ENCODE results near the gene CCDC187. TPM values are rescaled to one million over a fixed set of nuclear protein-coding genes. Genes with fewer than 3 reads are reported as not detected.

The CCDC187 gene
- total RNA-seq, 2 donors from 2014 or later, result 1.2 TPM; not detected in 1

GRCh38 chr9:136304456-136304855 is 562 bp upstream of the CCDC187 start:
- H3K9me3 ChIP-seq, result no peaks in the 10 kb centered on the region
- intact Hi-C loops (cut with DNase I), result no loop called here
- no peak overlapping the region for H3K27ac ChIP-seq
- H3K36me3 ChIP-seq, result no peaks in the 10 kb centered on the region
- no peaks in the 10 kb centered on the region for H3K27me3 ChIP-seq (replicated peaks; ENCODE audit: insufficient read depth)
- no peak for DNase-seq (ENCODE audit: low spot score)
- no peak for TF ChIP-seq POLR2A (IDR thresholded peaks at IDR 0.05)
- no peak overlapping the region for H3K4me3 ChIP-seq
- 90% methylated on average over 10 of the region's 10 CpGs for WGBS
- no peaks in the 10 kb centered on the region for H3K4me1 ChIP-seq (replicated peaks)

GRCh38 chr9:136303066-136303824 is 649 bp downstream of the CCDC187 start:
- no peaks in the 10 kb centered on the region for H3K4me1 ChIP-seq (replicated peaks)
- H3K36me3 ChIP-seq, result no peaks in the 10 kb centered on the region
- H3K27ac ChIP-seq, result no peak overlapping the region
- 75% methylated on average over 28 of the region's 34 CpGs for WGBS
- H3K9me3 ChIP-seq, result no peaks in the 10 kb centered on the region
- TF ChIP-seq CTCF (IDR thresholded peaks at IDR 0.05) (no peak), POLR2A (IDR thresholded peaks at IDR 0.05) (no peak), POLR2AphosphoS5 (IDR thresholded peaks at IDR 0.05) (no peak)
- no peaks in the 10 kb centered on the region for H3K27me3 ChIP-seq (replicated peaks; ENCODE audit: insufficient read depth)
- intact Hi-C loops (cut with DNase I), result no loop called here
- H3K4me3 ChIP-seq, result no peak overlapping the region
- DNase-seq (ENCODE audit: low spot score), result no peak

GRCh38 chr9:136302527-136302926 is 1.4 kb downstream of the CCDC187 start:
- H3K36me3 ChIP-seq, result no peaks in the 10 kb centered on the region
- H3K4me3 ChIP-seq, result no peak overlapping the region
- no peaks in the 10 kb centered on the region for H3K9me3 ChIP-seq
- H3K27ac ChIP-seq, result no peak overlapping the region
- intact Hi-C loops (cut with DNase I), result no loop called here
- WGBS, result 92% methylated on average over 12 of the region's 12 CpGs
- H3K4me1 ChIP-seq (replicated peaks), result no peaks in the 10 kb centered on the region
- TF ChIP-seq CTCF (IDR thresholded peaks at IDR 0.05), result no peak
- TF ChIP-seq POLR2A (IDR thresholded peaks at IDR 0.05), result no peak
- no peak for TF ChIP-seq POLR2AphosphoS5 (IDR thresholded peaks at IDR 0.05)
- H3K27me3 ChIP-seq (replicated peaks; ENCODE audit: insufficient read depth), result no peaks in the 10 kb centered on the region
- no peak for DNase-seq (ENCODE audit: low spot score)

GRCh38 chr9:136300866-136301265 is 3.0 kb downstream of the CCDC187 start:
- intact Hi-C loops (cut with DNase I), result no loop called here
- 93% methylated on average over 13 of the region's 13 CpGs for WGBS
- TF ChIP-seq CTCF (IDR thresholded peaks at IDR 0.05), result no peak
- no peak for TF ChIP-seq POLR2A (IDR thresholded peaks at IDR 0.05)
- TF ChIP-seq POLR2AphosphoS5 (IDR thresholded peaks at IDR 0.05), result no peak
- H3K27me3 ChIP-seq (replicated peaks; ENCODE audit: insufficient read depth), result no peaks in the 10 kb centered on the region
- H3K4me1 ChIP-seq (replicated peaks), result no peaks in the 10 kb centered on the region
- no peak overlapping the region for H3K27ac ChIP-seq
- DNase-seq (ENCODE audit: low spot score), result no peak
- no peak overlapping the region for H3K4me3 ChIP-seq
- H3K36me3 ChIP-seq, result no peaks in the 10 kb centered on the region
- H3K9me3 ChIP-seq, result no peaks in the 10 kb centered on the region

- 84% methylated on average over 14 of the region's 14 CpGs for WGBS
- Histone ChIP-seq H3K4me1 (replicated peaks) (no peaks in the 10 kb centered on the region), H3K9me3 (no peaks in the 10 kb centered on the region), H3K4me3 (no peak overlapping the region), H3K36me3 (no peaks in the 10 kb centered on the region), H3K27ac (no peak overlapping the region), H3K27me3 (replicated peaks; ENCODE audit: insufficient read depth) (no peaks in the 10 kb centered on the region)
- no peak for DNase-seq (ENCODE audit: low spot score)
- intact Hi-C loops (cut with DNase I), result no loop called here
- TF ChIP-seq POLR2A (IDR thresholded peaks at IDR 0.05) (no peak), POLR2AphosphoS5 (IDR thresholded peaks at IDR 0.05) (no peak), CTCF (IDR thresholded peaks at IDR 0.05) (no peak)
Measured at GRCh38 chr9:136300016-136300545, 3.8 kb downstream of the CCDC187 start.
